Measurements from ENCODE around the gene PGLYRP3.

DNA sequence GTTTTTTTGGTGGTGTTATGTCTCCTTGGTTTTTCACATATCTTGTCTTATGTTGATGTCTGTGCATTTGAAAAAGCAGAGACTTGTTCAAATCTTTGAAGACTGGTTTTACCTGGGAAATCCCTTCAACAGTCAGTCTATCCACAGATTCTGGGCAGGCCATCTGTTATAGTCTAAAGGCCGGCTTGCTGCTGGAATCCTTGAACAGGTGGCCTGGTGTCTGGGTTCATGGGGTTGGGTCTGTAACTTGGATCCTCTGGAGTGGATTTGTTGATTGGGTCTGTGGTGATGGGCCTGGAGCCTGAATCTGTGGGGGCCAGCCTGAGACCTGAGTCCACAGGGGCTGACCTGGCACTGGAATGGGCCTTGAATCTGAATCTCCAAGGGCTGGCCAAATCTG is 41.0 kb downstream of the PGLYRP3 start:
- TF ChIP-seq POLR2A (IDR thresholded peaks at IDR 0.05) = no peak
- TF ChIP-seq, protein P1, sequence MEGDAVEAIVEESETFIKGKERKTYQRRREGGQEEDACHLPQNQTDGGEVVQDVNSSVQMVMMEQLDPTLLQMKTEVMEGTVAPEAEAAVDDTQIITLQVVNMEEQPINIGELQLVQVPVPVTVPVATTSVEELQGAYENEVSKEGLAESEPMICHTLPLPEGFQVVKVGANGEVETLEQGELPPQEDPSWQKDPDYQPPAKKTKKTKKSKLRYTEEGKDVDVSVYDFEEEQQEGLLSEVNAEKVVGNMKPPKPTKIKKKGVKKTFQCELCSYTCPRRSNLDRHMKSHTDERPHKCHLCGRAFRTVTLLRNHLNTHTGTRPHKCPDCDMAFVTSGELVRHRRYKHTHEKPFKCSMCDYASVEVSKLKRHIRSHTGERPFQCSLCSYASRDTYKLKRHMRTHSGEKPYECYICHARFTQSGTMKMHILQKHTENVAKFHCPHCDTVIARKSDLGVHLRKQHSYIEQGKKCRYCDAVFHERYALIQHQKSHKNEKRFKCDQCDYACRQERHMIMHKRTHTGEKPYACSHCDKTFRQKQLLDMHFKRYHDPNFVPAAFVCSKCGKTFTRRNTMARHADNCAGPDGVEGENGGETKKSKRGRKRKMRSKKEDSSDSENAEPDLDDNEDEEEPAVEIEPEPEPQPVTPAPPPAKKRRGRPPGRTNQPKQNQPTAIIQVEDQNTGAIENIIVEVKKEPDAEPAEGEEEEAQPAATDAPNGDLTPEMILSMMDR (IDR thresholded peaks at IDR 0.05) = no peak
